ENCODE measurements around the gene ILF2. TPM values are rescaled to one million over a fixed set of nuclear protein-coding genes. Genes with fewer than 3 reads are reported as not detected.
A peak's percentile ranks its signal among the peaks of the same experiment; 100 is the strongest.

ILF2 gene
- total RNA-seq, 1 donor from 2014 or later = 216 TPM

DNA sequence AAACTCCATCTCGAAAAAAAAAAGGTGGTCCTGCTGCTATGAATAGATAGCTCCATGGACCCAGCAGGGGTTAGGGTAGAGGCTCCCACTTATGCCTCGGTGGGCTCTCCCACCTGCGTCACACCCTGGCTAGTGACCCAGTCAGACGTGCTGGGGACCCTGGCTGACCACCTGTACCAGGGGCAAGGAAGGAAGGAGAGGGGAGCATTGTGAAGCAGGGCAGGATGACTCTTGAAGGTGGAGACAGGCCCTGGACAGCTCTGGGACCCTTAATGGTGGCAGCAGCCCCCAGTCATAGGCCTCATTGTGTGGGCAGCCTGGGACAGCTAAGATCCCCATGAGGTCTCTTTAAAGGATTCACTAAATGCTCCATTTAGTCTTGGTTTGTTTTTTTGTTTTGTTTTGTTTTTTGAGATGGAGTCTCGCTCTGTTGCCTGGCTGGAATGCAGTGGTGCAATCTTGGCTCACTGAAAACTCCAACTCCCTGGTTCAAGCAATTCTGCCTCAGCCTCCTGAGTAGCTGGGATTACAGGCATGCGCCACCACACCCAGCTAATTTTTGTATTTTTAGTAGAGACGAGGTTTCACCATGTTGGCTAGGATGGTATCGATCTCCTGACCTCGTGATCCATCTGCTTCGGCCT lies 22.7 kb downstream of the ILF2 start:
- Mint-ChIP-seq H3K36me3 (ENCODE audit: low read depth, unreplicated experiment) (peaks cover 37% of the 10 kb centered on the region), H3K4me1 (ENCODE audit: unreplicated experiment) (peaks cover 3% of the 10 kb centered on the region), H3K9me3 (ENCODE audit: unreplicated experiment) (no peaks in the 10 kb centered on the region), H3K4me3 (ENCODE audit: unreplicated experiment) (no peak overlapping the region), H3K27me3 (ENCODE audit: unreplicated experiment) (peaks cover 5% of the 10 kb centered on the region), H3K27ac (ENCODE audit: unreplicated experiment) (no peak overlapping the region)
- TF ChIP-seq, protein P1, sequence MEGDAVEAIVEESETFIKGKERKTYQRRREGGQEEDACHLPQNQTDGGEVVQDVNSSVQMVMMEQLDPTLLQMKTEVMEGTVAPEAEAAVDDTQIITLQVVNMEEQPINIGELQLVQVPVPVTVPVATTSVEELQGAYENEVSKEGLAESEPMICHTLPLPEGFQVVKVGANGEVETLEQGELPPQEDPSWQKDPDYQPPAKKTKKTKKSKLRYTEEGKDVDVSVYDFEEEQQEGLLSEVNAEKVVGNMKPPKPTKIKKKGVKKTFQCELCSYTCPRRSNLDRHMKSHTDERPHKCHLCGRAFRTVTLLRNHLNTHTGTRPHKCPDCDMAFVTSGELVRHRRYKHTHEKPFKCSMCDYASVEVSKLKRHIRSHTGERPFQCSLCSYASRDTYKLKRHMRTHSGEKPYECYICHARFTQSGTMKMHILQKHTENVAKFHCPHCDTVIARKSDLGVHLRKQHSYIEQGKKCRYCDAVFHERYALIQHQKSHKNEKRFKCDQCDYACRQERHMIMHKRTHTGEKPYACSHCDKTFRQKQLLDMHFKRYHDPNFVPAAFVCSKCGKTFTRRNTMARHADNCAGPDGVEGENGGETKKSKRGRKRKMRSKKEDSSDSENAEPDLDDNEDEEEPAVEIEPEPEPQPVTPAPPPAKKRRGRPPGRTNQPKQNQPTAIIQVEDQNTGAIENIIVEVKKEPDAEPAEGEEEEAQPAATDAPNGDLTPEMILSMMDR (IDR thresholded peaks at IDR 0.05; ENCODE audit: unreplicated experiment) = no peak
- no peak for DNase-seq (ENCODE audit: low spot score)

DNA sequence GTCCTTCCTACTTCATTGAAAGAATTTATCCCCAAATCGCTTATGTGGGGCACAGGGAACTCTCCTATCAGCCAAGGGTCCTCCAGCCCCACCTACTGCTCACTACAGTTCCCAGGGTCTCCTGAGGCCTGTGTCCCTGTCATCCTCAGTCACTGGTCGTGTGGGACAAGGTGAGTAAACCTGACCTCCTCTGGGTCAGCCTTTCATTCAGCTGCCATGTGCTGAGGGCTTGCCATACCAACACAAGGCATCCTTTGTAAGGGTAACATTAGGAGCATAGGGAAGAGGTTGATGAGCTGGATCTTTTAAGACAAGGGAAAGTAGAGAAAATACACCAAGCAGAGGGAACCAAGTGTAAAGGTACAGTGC lies 23.5 kb downstream of the ILF2 start:
- H3K4me1 Mint-ChIP-seq (ENCODE audit: unreplicated experiment) = peaks cover 3% of the 10 kb centered on the region
- TF ChIP-seq, protein P1 (IDR thresholded peaks at IDR 0.05; ENCODE audit: unreplicated experiment) = no peak
- H3K4me3 Mint-ChIP-seq (ENCODE audit: unreplicated experiment) = peak overlapping the region; percentile 26
- H3K27ac Mint-ChIP-seq (ENCODE audit: unreplicated experiment) = peak overlapping the region; percentile 72
- H3K9me3 Mint-ChIP-seq (ENCODE audit: unreplicated experiment) = no peaks in the 10 kb centered on the region
- no peak for DNase-seq (ENCODE audit: low spot score)
- H3K27me3 Mint-ChIP-seq (ENCODE audit: unreplicated experiment) = peaks cover 5% of the 10 kb centered on the region
- peaks cover 40% of the 10 kb centered on the region for H3K36me3 Mint-ChIP-seq (ENCODE audit: low read depth, unreplicated experiment)

DNA sequence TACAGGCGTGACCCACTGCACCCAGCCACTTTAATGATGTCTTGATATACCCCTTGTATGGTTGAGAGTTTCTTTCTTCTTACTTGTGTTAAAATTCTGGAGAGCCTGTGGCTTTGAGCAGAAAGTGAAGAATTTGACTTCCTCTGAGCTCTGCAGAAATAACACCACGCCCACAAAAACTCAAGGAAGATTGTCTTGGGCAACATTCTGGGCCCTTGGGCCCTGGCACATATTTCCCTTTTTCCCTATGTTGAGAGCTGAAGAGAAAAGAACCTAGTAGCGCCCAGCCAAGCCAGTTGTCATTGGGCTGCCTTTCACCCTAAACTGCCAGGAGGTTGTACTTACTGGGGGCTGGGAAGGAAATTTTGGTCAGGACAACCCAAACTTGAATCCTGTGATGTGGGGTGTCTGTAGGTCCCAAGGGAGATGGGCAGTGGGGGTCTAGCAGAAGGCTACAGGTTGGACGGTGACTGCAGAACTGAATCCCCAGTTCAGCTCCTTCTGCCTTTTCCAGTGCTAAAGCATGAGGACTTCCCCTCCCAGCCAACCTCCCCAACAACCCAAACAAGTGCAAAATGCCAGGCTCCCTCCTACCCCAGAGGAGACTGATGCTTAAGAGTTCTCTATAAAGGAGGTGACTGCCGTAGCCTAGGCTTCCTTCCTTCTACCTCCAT lies 24.0 kb downstream of the ILF2 start:
- TF ChIP-seq, protein P1 (IDR thresholded peaks at IDR 0.05; ENCODE audit: unreplicated experiment) = no peak

DNA sequence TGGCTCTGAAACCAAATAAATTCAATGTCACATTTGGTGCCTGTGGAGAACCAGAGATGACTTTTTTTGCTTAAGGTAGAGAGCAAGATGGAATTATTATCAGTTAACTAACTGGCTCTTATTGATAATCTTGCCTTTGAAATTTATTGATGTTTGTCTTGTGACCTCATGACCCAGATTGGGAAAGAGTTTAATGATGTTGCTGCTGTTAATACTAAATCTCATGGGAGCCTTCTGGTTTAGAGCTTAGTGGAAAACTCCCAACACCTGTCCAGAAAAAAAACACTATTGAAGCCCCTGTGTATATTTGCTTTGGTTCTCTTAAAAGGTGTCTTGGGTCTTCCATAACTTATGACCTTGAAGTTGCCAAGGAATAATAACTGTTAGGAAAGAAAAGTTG lies 27.0 kb downstream of the ILF2 start:
- Mint-ChIP-seq H3K4me3 (ENCODE audit: unreplicated experiment) (no peak overlapping the region), H3K9me3 (ENCODE audit: unreplicated experiment) (no peaks in the 10 kb centered on the region), H3K4me1 (ENCODE audit: unreplicated experiment) (no peaks in the 10 kb centered on the region), H3K36me3 (ENCODE audit: low read depth, unreplicated experiment) (peaks cover 47% of the 10 kb centered on the region), H3K27ac (ENCODE audit: unreplicated experiment) (no peak overlapping the region), H3K27me3 (ENCODE audit: unreplicated experiment) (peaks cover 5% of the 10 kb centered on the region)
- TF ChIP-seq, protein P1 (IDR thresholded peaks at IDR 0.05; ENCODE audit: unreplicated experiment) = no peak
- no peak for DNase-seq (ENCODE audit: low spot score)

More for the DNA sequence above, 24.0 kb downstream of the ILF2 start:
- H3K27ac Mint-ChIP-seq (ENCODE audit: unreplicated experiment) = no peak overlapping the region
- no peak for DNase-seq (ENCODE audit: low spot score)
- peaks cover 5% of the 10 kb centered on the region for H3K27me3 Mint-ChIP-seq (ENCODE audit: unreplicated experiment)
- no peak overlapping the region for H3K4me3 Mint-ChIP-seq (ENCODE audit: unreplicated experiment)
- H3K4me1 Mint-ChIP-seq (ENCODE audit: unreplicated experiment) = peaks cover 3% of the 10 kb centered on the region
- peaks cover 40% of the 10 kb centered on the region for H3K36me3 Mint-ChIP-seq (ENCODE audit: low read depth, unreplicated experiment)
- H3K9me3 Mint-ChIP-seq (ENCODE audit: unreplicated experiment) = no peaks in the 10 kb centered on the region

DNA sequence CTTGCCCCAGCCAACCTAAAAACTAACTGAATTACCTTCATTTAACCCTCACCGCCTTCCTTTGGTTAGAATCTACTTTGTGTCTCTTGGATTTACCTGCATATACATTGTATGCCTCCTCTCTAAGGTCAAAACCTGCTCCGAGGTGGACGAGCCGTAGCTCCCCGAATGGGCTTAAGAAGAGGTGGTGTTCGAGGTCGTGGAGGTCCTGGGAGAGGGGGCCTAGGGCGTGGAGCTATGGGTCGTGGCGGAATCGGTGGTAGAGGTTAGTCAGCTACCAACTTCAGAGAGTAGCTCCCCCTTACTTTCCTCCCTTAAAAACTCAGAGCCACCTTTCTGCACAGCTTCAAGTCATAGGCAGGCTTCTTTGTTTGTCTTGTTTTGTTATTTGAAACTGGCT lies 27.7 kb downstream of the ILF2 start:
- TF ChIP-seq, protein P1 (IDR thresholded peaks at IDR 0.05; ENCODE audit: unreplicated experiment) = no peak
- Mint-ChIP-seq H3K36me3 (ENCODE audit: low read depth, unreplicated experiment) (peaks cover 47% of the 10 kb centered on the region), H3K4me1 (ENCODE audit: unreplicated experiment) (no peaks in the 10 kb centered on the region), H3K27ac (ENCODE audit: unreplicated experiment) (no peak overlapping the region), H3K9me3 (ENCODE audit: unreplicated experiment) (no peaks in the 10 kb centered on the region), H3K27me3 (ENCODE audit: unreplicated experiment) (peaks cover 4% of the 10 kb centered on the region), H3K4me3 (ENCODE audit: unreplicated experiment) (no peak overlapping the region)
- no peak for DNase-seq (ENCODE audit: low spot score)

Measured in endothelial cell (in vitro differentiated cells).